Measurements from ENCODE around the gene CIRBP.

CIRBP gene

GRCh38 chr19:1235625-1236538 is 33.2 kb upstream of the CIRBP start:
- H3K4me3 ChIP-seq (replicated peaks; ENCODE audit: low read depth, low read length), result peak overlapping the region; percentile 73
- DNase-seq (ENCODE audit: extremely low read depth, low read depth), result no peak
- no peak for TF ChIP-seq CTCF (IDR thresholded peaks at IDR 0.05; ENCODE audit: low read depth, low read length, missing control alignments)

GRCh38 chr19:1236576-1236975 is 32.6 kb upstream of the CIRBP start:
- DNase-seq (ENCODE audit: extremely low read depth, low read depth), result no peak
- peak overlapping the region; percentile 73 for H3K4me3 ChIP-seq (replicated peaks; ENCODE audit: low read depth, low read length)
- TF ChIP-seq CTCF (IDR thresholded peaks at IDR 0.05; ENCODE audit: low read depth, low read length, missing control alignments), result no peak

GRCh38 chr19:1237027-1237659 is 32.0 kb upstream of the CIRBP start:
- DNase-seq (ENCODE audit: extremely low read depth, low read depth), result no peak
- TF ChIP-seq CTCF (IDR thresholded peaks at IDR 0.05; ENCODE audit: low read depth, low read length, missing control alignments), result no peak
- peak overlapping the region; percentile 73 for H3K4me3 ChIP-seq (replicated peaks; ENCODE audit: low read depth, low read length)

- peak within 1 kb of the TSS; percentile 73 for H3K4me3 ChIP-seq (replicated peaks; ENCODE audit: low read depth, low read length)
- DNase-seq (ENCODE audit: extremely low read depth, low read depth), result no peak
- no peak for TF ChIP-seq CTCF (IDR thresholded peaks at IDR 0.05; ENCODE audit: low read depth, low read length, missing control alignments)
Observed at GRCh38 chr19:1237754-1238368, 31.3 kb upstream of the CIRBP start, which contains the start of gene CBARP. Gene CBARP, minus strand, starts transcription at chr19:1238005. Its CDS starts 1,905 bp downstream, at chr19:1236100.

- TF ChIP-seq CTCF (IDR thresholded peaks at IDR 0.05; ENCODE audit: low read depth, low read length, missing control alignments), result no peak
- no peak for DNase-seq (ENCODE audit: extremely low read depth, low read depth)
- H3K4me3 ChIP-seq (replicated peaks; ENCODE audit: low read depth, low read length), result peak overlapping the region; percentile 32
Observed at GRCh38 chr19:1238369-1239303, 30.5 kb upstream of the CIRBP start.

GRCh38 chr19:1239420-1239795 is 29.7 kb upstream of the CIRBP start:
- no peak for TF ChIP-seq CTCF (IDR thresholded peaks at IDR 0.05; ENCODE audit: low read depth, low read length, missing control alignments)
- no peak for DNase-seq (ENCODE audit: extremely low read depth, low read depth)
- no peak overlapping the region for H3K4me3 ChIP-seq (replicated peaks; ENCODE audit: low read depth, low read length)

Measured in HFF-Myc (cell line).